ENCODE data around the gene LGALS14.
"Not testable (repeated sequence)": the region's sequence is repeated elsewhere in the genome, so short reads cannot be mapped to it uniquely, and the experiment has no call there.

The LGALS14 gene

GRCh38 chr19:39710333-39710890, 6.1 kb downstream of the LGALS14 start:
- DNase-seq (ENCODE audit: low read depth): no peak
- TF ChIP-seq CTCF (conservative IDR thresholded peaks at IDR 0.05; ENCODE audit: low read depth, low read length): no peak
- no peak overlapping the region for H3K4me3 ChIP-seq (ENCODE audit: low read depth, low read length)

GRCh38 chr19:39720144-39720543, 15.9 kb downstream of the LGALS14 start:
- H3K4me3 ChIP-seq (ENCODE audit: low read depth, low read length); DNase-seq (ENCODE audit: low read depth): not testable (repeated sequence)

- TF ChIP-seq CTCF (conservative IDR thresholded peaks at IDR 0.05; ENCODE audit: low read depth, low read length): no peak
- DNase-seq (ENCODE audit: low read depth): no peak
Measured at GRCh38 chr19:39725995-39726394, 21.7 kb downstream of the LGALS14 start.

GRCh38 chr19:39727070-39727800, 23.0 kb downstream of the LGALS14 start:
- DNase-seq (ENCODE audit: low read depth): no peak
- TF ChIP-seq CTCF (conservative IDR thresholded peaks at IDR 0.05; ENCODE audit: low read depth, low read length): no peak
- no peak overlapping the region for H3K4me3 ChIP-seq (ENCODE audit: low read depth, low read length)

More at GRCh38 chr19:39725995-39726394, 21.7 kb downstream of the LGALS14 start:
- no peak overlapping the region for H3K4me3 ChIP-seq (ENCODE audit: low read depth, low read length)

GRCh38 chr19:39728040-39728439, 23.8 kb downstream of the LGALS14 start:
- no peak overlapping the region for H3K4me3 ChIP-seq (ENCODE audit: low read depth, low read length)
- DNase-seq (ENCODE audit: low read depth): no peak
- no peak for TF ChIP-seq CTCF (conservative IDR thresholded peaks at IDR 0.05; ENCODE audit: low read depth, low read length)

GRCh38 chr19:39729594-39729993, 25.3 kb downstream of the LGALS14 start:
- H3K4me3 ChIP-seq (ENCODE audit: low read depth, low read length): no peak overlapping the region
- no peak for DNase-seq (ENCODE audit: low read depth)
- no peak for TF ChIP-seq CTCF (conservative IDR thresholded peaks at IDR 0.05; ENCODE audit: low read depth, low read length)

GRCh38 chr19:39731685-39732084, 27.4 kb downstream of the LGALS14 start:
- TF ChIP-seq CTCF (conservative IDR thresholded peaks at IDR 0.05; ENCODE audit: low read depth, low read length): no peak
- no peak for DNase-seq (ENCODE audit: low read depth)
- no peak overlapping the region for H3K4me3 ChIP-seq (ENCODE audit: low read depth, low read length)
